Tibial nerve (tissue), 4 donors: ENCODE data around the gene DUOX2. TPM values are rescaled to one million over a fixed set of nuclear protein-coding genes. Genes with fewer than 3 reads are reported as not detected.

Experiments used
- DNase-seq, 2 donors: peaks; one replicate each; pipeline ENCODE4 v3.0.0-alpha.2; 2019; ENCODE audit warnings: low spot score in 2 of 2
- H3K27ac ChIP-seq, 4 donors: fragments of 200-600 bp; sonication (generic) in 3 of 4; one replicate each; pipeline ENCODE4 v1.5.1; 2017 to 2019; ENCODE audit warnings: mild to moderate bottlenecking in 1 of 4
- H3K27me3 ChIP-seq, 2 donors: fragments of 200-600 bp; sonication (generic) in 1 of 2; one replicate each; pipeline versions ENCODE4 v1.5.1 to v1.6.0; 2017 to 2019
- H3K36me3 ChIP-seq, 3 donors: fragments of 200-600 bp; sonication (generic); one replicate each; pipeline ENCODE4 v1.5.1; 2018 to 2019
- H3K4me1 ChIP-seq, 4 donors: fragments of 200-600 bp; sonication (generic) in 3 of 4; one replicate each; pipeline ENCODE4 v1.5.1; 2017 to 2019
- H3K4me3 ChIP-seq, 4 donors: fragments of 200-600 bp; sonication (generic) in 3 of 4; one replicate each; pipeline ENCODE4 v1.5.1; 2017 to 2019; ENCODE audit warnings: mild to moderate bottlenecking in 1 of 4, moderate library complexity in 1 of 4
- H3K9me3 ChIP-seq, 4 donors: fragments of 200-600 bp; sonication (generic) in 3 of 4; one replicate each; pipeline ENCODE4 v1.5.1; 2017 to 2019
- EP300 ChIP-seq, 2 donors: sonication (generic); formaldehyde crosslinking; IDR thresholded peaks; one replicate each; pipeline ENCODE4 v1.6.1; 2017; ENCODE audit warnings: antibody characterized with exemption in 2 of 2, mild to moderate bottlenecking in 1 of 2
- POLR2A ChIP-seq, 2 donors: fragments of 450-650 bp; IDR thresholded peaks; one replicate each; pipeline ENCODE4 v1.6.1; 2017; ENCODE audit warnings: antibody characterized with exemption in 2 of 2, mild to moderate bottlenecking in 2 of 2, moderate library complexity in 2 of 2
- WGBS, 2 donors: methylation state at CpG; one replicate each; pipeline ENCODE4 v1.1.5; 2018; 5-methylcytosine and 5-hydroxymethylcytosine counted together
- total RNA-seq, 4 donors: library from RNA; depleted of rRNA; stranded (reverse); fragments of >200 nt; gene quantifications; one replicate each; pipeline ENCODE4 v1.1.0, GENCODE V29; 2016
- TF ChIP-seq, protein P1 (sequence below), 5 experiments: fragments of 200-600 bp in 3 of 5; fragments of 450-650 bp in 2 of 5; sonication (generic) in 3 of 5; IDR thresholded peaks; one replicate each; pipeline ENCODE4 v1.5.1; 2016 to 2019; ENCODE audit warnings: antibody characterized with exemption in 5 of 5, mild to moderate bottlenecking in 3 of 5, moderate library complexity in 2 of 5

DUOX2 gene
- total RNA-seq, 4 donors from 2014 or later: 0.22 to 1.9 (median 0.84) TPM

DNA sequence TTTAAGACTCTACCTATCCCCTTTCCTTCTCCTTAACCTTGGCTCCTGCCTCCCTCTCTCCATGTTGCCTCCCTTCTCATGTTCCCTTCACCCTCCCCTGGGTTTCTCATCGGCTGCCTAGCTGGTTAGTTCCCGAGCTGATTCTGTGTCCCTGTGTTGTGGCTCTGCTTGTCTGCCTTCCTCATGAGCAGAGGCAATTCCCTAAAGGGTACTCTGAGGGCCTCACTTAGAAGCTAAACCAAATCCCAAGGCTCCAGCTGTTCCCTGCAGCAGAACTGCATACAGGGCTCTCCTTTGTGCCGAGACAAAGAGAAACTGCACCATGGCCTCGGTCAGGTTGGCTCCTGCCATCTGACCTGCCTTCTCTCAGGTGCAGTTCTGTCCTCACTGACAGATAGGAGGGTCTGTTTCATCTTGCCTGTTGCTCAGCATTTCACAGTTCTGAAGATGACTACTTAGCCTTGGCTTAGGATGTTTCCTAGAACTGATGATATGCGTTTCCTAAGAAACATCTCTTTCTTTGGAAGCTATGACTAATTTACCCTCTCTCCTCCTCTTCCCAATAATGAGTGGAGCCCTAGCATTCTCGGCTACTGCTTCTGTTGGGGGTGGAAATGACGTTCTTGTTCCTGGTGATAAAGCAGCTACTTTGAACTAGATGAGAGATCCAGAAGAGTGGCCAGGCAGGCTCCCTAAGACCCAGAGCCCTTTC lies 42.9 kb upstream of the DUOX2 start:
- Histone ChIP-seq H3K4me1 (peaks cover 0 to 27% (median 5%) of the 10 kb centered on the region in 4 donors), H3K27me3 (no peaks in the 10 kb centered on the region), H3K9me3 (no peaks in the 10 kb centered on the region), H3K36me3 (peaks cover 0 to 9% (median 0%) of the 10 kb centered on the region in 3 donors), H3K4me3 (no peak overlapping the region), H3K27ac (peak overlapping the region in 3 of 4 donors; percentile 57 to 87 (median 87))
- TF ChIP-seq, protein P1, sequence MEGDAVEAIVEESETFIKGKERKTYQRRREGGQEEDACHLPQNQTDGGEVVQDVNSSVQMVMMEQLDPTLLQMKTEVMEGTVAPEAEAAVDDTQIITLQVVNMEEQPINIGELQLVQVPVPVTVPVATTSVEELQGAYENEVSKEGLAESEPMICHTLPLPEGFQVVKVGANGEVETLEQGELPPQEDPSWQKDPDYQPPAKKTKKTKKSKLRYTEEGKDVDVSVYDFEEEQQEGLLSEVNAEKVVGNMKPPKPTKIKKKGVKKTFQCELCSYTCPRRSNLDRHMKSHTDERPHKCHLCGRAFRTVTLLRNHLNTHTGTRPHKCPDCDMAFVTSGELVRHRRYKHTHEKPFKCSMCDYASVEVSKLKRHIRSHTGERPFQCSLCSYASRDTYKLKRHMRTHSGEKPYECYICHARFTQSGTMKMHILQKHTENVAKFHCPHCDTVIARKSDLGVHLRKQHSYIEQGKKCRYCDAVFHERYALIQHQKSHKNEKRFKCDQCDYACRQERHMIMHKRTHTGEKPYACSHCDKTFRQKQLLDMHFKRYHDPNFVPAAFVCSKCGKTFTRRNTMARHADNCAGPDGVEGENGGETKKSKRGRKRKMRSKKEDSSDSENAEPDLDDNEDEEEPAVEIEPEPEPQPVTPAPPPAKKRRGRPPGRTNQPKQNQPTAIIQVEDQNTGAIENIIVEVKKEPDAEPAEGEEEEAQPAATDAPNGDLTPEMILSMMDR (IDR thresholded peaks at IDR 0.05): no peak
- no peak for TF ChIP-seq POLR2A (IDR thresholded peaks at IDR 0.05)
- no peak for TF ChIP-seq EP300 (IDR thresholded peaks at IDR 0.05)
- 37 to 52% methylated on average over 7 of the region's 7 CpGs for WGBS, 2 donors
- no peak for DNase-seq

DNA sequence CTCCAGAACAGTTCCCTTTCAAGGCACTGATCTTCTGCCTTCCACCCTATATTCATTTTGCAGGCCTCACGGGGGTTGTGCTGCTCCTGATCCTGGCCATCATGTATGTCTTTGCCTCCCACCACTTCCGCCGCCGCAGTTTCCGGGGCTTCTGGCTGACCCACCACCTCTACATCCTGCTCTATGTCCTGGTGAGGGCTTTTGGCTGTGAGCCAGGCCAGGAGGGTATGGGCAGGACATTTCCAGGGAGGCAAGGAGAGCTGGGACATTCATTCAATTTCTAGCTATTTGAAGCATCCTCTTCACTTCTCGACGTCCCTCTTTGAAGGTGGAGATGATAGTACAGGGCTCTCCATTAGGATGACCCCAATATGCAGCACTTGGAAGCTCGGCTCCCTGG lies 41.8 kb upstream of the DUOX2 start:
- Histone ChIP-seq H3K4me3 (no peak overlapping the region), H3K4me1 (peaks cover 0 to 21% (median 5%) of the 10 kb centered on the region in 4 donors), H3K27ac (no peak overlapping the region), H3K9me3 (no peaks in the 10 kb centered on the region), H3K27me3 (no peaks in the 10 kb centered on the region), H3K36me3 (peaks cover 0 to 19% (median 0%) of the 10 kb centered on the region in 3 donors)
- WGBS, 2 donors: 82 to 88% methylated on average over 8 of the region's 8 CpGs
- DNase-seq: no peak
- TF ChIP-seq EP300 (IDR thresholded peaks at IDR 0.05): no peak
- TF ChIP-seq, protein P1 (IDR thresholded peaks at IDR 0.05): no peak
- no peak for TF ChIP-seq POLR2A (IDR thresholded peaks at IDR 0.05)

DNA sequence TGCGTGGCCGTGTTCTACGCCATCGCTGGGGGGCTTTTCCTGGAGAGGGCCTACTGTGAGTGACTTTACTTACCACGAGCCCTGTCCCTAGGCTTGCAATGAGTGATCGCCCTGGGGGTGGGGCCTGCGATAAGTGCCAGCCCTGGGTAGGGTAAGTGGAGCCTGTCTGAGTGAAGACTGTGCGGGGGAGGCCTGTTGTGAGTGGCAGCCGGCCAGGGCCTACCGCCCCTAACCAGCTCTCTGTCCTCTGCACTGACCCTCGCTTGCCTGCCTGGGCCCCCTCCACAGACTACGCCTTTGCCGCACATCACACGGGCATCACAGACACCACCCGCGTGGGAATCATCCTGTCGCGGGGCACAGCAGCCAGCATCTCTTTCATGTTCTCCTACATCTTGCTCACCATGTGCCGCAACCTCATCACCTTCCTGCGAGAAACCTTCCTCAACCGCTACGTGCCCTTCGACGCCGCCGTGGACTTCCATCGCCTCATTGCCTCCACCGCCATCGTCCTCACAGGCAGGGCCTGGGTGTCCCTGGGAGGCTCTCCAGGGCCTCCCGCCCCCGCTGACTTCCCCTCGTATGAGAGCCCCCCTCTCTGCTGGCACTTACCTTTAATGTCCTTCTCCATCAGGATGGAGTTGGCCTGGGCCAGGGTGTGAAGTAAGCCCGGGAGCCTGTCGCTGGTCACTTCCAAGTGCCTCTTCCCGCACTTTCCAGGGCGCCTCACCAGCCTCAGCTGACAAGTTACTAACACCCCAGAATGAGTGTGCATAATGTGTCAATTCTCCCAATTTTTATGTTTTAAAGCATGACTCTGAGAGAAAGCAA lies 38.2 kb upstream of the DUOX2 start:
- DNase-seq: no peak
- WGBS, 2 donors: 92% methylated on average over 36 of the region's 36 CpGs
- Histone ChIP-seq H3K9me3 (no peaks in the 10 kb centered on the region), H3K27ac (no peak overlapping the region), H3K36me3 (peaks cover 0 to 23% (median 0%) of the 10 kb centered on the region in 3 donors), H3K4me3 (no peak overlapping the region), H3K4me1 (peaks cover 0 to 4% (median 0%) of the 10 kb centered on the region in 4 donors), H3K27me3 (no peaks in the 10 kb centered on the region)
- TF ChIP-seq, protein P1 (IDR thresholded peaks at IDR 0.05): no peak
- no peak for TF ChIP-seq POLR2A (IDR thresholded peaks at IDR 0.05)
- TF ChIP-seq EP300 (IDR thresholded peaks at IDR 0.05): no peak

DNA sequence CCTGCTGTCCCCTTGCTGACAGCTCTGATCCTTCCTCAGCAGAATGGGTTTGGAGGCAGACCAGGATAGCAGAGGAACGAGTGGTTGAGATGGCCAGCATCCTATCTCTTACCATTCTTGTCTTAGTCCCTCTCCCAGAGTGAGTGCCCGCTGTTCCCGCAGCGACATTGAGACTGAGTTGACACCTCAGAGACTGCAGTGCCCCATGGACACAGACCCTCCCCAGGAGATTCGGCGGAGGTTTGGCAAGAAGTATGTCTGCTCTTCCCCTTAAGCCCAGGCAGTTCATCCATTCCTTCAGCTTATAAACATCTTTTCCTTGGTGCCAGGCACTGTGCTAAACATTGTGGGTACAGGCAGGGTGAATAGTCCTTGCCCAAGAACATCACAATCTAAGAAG lies 37.0 kb upstream of the DUOX2 start:
- Histone ChIP-seq H3K27ac (no peak overlapping the region), H3K36me3 (peaks cover 0 to 23% (median 0%) of the 10 kb centered on the region in 3 donors), H3K4me3 (no peak overlapping the region), H3K27me3 (no peaks in the 10 kb centered on the region), H3K9me3 (no peaks in the 10 kb centered on the region), H3K4me1 (no peaks in the 10 kb centered on the region)
- DNase-seq: no peak
- WGBS, 2 donors: 88 to 90% methylated on average over 6 of the region's 6 CpGs
- TF ChIP-seq POLR2A (IDR thresholded peaks at IDR 0.05) (no peak), EP300 (IDR thresholded peaks at IDR 0.05) (no peak)
- TF ChIP-seq, protein P1 (IDR thresholded peaks at IDR 0.05): no peak

DNA sequence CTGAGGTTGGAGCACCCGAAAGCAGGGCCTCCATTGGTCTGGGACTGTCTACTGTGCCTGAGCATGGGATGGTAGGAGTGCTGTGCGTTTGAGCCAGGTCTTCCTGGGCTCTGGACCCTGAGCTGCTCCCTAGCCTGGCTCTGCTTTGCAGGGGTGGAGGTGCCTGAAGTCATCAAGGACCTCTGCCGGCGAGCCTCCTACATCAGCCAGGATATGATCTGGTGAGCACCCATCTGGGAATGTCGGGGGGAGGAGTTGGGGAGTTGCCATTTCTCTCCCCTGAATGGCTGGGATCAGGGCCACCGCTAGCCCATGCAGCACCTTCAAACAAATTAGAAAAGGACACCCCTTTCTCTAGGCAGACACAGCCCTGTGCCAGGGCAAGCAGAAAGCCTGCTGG lies 36.5 kb upstream of the DUOX2 start:
- WGBS, 2 donors: 59 to 76% methylated on average over 5 to 6 of the region's 6 CpGs
- no peaks in the 10 kb centered on the region for H3K27me3 ChIP-seq
- H3K9me3 ChIP-seq: no peaks in the 10 kb centered on the region
- DNase-seq: no peak
- TF ChIP-seq, protein P1 (IDR thresholded peaks at IDR 0.05): no peak
- TF ChIP-seq EP300 (IDR thresholded peaks at IDR 0.05) (no peak), POLR2A (IDR thresholded peaks at IDR 0.05) (no peak)
- H3K27ac ChIP-seq: no peak overlapping the region
- no peaks in the 10 kb centered on the region for H3K4me1 ChIP-seq
- no peak overlapping the region for H3K4me3 ChIP-seq
- peaks cover 0 to 23% (median 0%) of the 10 kb centered on the region in 3 donors for H3K36me3 ChIP-seq
